ENCODE measurements around the gene PRKAG1.

- peak; percentile 81 for TF ChIP-seq CTCF (conservative IDR thresholded peaks at IDR 0.05; ENCODE audit: low read depth, low read length)
- TF ChIP-seq EZH2 (IDR thresholded peaks at IDR 0.05; ENCODE audit: borderline replicate concordance, low read depth, low read length, poor library complexity, severe bottlenecking) = no peak
These were observed 41.0 kb downstream of the PRKAG1 start for GRCh38 chr12:48977290-48978281.

All from A673 (cell line).